Gastroesophageal sphincter (tissue), 4 donors: Measurements from ENCODE around the gene OR4L1. TPM values are rescaled to one million over a fixed set of nuclear protein-coding genes. Genes with fewer than 3 reads are reported as not detected.
"Not testable (repeated sequence)": the region's sequence is repeated elsewhere in the genome, so short reads cannot be mapped to it uniquely, and the experiment has no call there.

Source experiments
- ATAC-seq: fragments of 150-250 bp; one replicate; pipeline ENCODE4 v1.9.1; 2016; ENCODE audit warnings: mild to moderate bottlenecking, moderate library complexity
- H3K27ac ChIP-seq, 4 donors: fragments of 200-600 bp; sonication (generic) in 3 of 4; 1 replicate in 3 of 4; 2 replicates in 1 of 4; pipeline ENCODE4 v1.5.1; 2016 to 2019
- H3K27me3 ChIP-seq: fragments of 200-600 bp; sonication (generic); one replicate; pipeline ENCODE4 v1.5.1; 2019
- H3K36me3 ChIP-seq, 2 donors: fragments of 200-600 bp; sonication (generic); one replicate each; pipeline ENCODE4 v1.5.1; 2019; ENCODE audit warnings: control low read depth in 1 of 2
- H3K4me1 ChIP-seq, 3 donors: fragments of 200-600 bp; sonication (generic); 1 replicate in 2 of 3; 2 replicates in 1 of 3; pipeline ENCODE4 v1.5.1; 2016 to 2019; ENCODE audit warnings: control low read depth in 2 of 3
- H3K4me3 ChIP-seq, 2 donors: fragments of 200-600 bp; sonication (generic); one replicate each; pipeline ENCODE4 v1.5.1; 2019; ENCODE audit warnings: mild to moderate bottlenecking in 1 of 2, moderate library complexity in 1 of 2
- H3K9me3 ChIP-seq, 3 donors: fragments of 200-600 bp; sonication (generic); one replicate each; pipeline ENCODE4 v1.5.1; 2017 to 2019; ENCODE audit warnings: control low read depth in 2 of 3
- EP300 ChIP-seq: sonication (generic); formaldehyde crosslinking; IDR thresholded peaks from one replicate; pipeline ENCODE4 v1.6.1; 2017; ENCODE audit warnings: antibody characterized with exemption, mild to moderate bottlenecking
- POLR2A ChIP-seq, 2 donors: fragments of 450-650 bp; IDR thresholded peaks; one replicate each; pipeline ENCODE4 v1.6.1; 2017; ENCODE audit warnings: antibody characterized with exemption in 2 of 2, mild to moderate bottlenecking in 2 of 2, moderate library complexity in 1 of 2
- POLR2AphosphoS5 ChIP-seq: sonication (generic); formaldehyde crosslinking; IDR thresholded peaks from one replicate; pipeline ENCODE4 v1.6.1; 2017; ENCODE audit warnings: antibody characterized with exemption
- WGBS, 2 donors: methylation state at CpG; one replicate each; pipeline ENCODE4 v1.1.5; 2018; ENCODE audit warnings: low coverage in 1 of 2; 5-methylcytosine and 5-hydroxymethylcytosine counted together
- total RNA-seq, 4 donors: library from RNA; depleted of rRNA; stranded (reverse); fragments of >200 nt; gene quantifications; one replicate each; pipeline ENCODE4 v1.1.0, GENCODE V29; 2016
- TF ChIP-seq, protein P1 (sequence below), 4 experiments: fragments of 200-600 bp in 2 of 4; fragments of 450-650 bp in 2 of 4; sonication (generic) in 1 of 4; IDR thresholded peaks; one replicate each; pipeline ENCODE4 v1.5.1; 2017 to 2019; ENCODE audit warnings: antibody characterized with exemption in 4 of 4, mild to moderate bottlenecking in 2 of 4, moderate library complexity in 2 of 4

OR4L1 gene
- total RNA-seq, 4 donors from 2014 or later: not detected

DNA sequence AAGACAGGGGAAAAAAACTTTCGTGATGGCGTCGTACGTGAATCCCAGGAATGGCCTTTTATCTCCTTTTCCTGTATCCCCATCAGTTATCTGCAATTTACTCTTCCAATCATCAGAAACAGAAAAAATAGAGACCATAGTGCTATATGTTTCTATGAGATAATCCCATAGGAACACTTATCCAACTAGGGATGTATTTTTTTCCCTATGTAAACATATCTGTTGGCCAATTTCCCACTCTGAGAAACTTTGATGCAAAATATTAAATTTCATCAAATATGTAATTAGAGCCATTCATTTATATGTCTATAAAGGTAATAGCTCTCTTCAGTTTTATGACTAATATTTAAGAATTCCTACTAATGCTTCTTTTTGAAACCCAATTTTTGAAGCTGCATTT, 23.9 kb upstream of the OR4L1 start, which contains the start of gene OR4K13:
Gene OR4K13, minus strand, starts transcription at position 101 of the 400 bp plus-strand sequence. CDS start 1,280 bp downstream, outside the sequence.
- H3K27me3 ChIP-seq: no peaks in the 10 kb centered on the region
- no peaks in the 10 kb centered on the region for H3K36me3 ChIP-seq
- ATAC-seq: no peak
- no peak for TF ChIP-seq POLR2AphosphoS5
- TF ChIP-seq, protein P1, sequence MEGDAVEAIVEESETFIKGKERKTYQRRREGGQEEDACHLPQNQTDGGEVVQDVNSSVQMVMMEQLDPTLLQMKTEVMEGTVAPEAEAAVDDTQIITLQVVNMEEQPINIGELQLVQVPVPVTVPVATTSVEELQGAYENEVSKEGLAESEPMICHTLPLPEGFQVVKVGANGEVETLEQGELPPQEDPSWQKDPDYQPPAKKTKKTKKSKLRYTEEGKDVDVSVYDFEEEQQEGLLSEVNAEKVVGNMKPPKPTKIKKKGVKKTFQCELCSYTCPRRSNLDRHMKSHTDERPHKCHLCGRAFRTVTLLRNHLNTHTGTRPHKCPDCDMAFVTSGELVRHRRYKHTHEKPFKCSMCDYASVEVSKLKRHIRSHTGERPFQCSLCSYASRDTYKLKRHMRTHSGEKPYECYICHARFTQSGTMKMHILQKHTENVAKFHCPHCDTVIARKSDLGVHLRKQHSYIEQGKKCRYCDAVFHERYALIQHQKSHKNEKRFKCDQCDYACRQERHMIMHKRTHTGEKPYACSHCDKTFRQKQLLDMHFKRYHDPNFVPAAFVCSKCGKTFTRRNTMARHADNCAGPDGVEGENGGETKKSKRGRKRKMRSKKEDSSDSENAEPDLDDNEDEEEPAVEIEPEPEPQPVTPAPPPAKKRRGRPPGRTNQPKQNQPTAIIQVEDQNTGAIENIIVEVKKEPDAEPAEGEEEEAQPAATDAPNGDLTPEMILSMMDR (IDR thresholded peaks at IDR 0.05): no peak
- 80 to 93% methylated on average over 4 of the region's 4 CpGs for WGBS, 2 donors
- no peak within 1 kb of the TSS for H3K27ac ChIP-seq
- H3K9me3 ChIP-seq: no peaks in the 10 kb centered on the region
- no peak within 1 kb of the TSS for H3K4me3 ChIP-seq
- no peaks in the 10 kb centered on the region for H3K4me1 ChIP-seq

DNA sequence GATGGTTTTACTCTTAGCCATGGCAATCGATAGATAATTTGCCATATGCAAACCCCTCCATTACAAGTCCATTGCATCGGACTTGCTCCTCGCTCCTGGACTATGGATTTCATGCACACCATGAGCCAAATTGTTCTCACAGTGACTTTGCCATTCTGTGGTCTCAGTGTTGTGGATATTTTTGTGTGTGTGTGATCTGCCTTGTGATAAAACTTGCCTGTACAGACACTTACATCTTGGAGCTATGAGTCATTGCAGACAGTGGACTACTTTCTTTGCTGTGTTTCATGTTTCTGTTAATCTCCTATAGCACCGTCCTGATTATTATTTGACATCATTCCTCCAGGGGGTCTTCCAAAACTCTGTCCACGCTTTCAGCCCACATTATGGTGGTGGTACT, 15.6 kb upstream of the OR4L1 start:
- ATAC-seq: no peak
- 75 to 82% methylated on average over 4 of the region's 5 CpGs for WGBS, 2 donors
- Histone ChIP-seq H3K27ac (no peak overlapping the region), H3K9me3 (no peaks in the 10 kb centered on the region), H3K36me3 (no peaks in the 10 kb centered on the region), H3K4me1 (no peaks in the 10 kb centered on the region), H3K4me3 (no peak overlapping the region), H3K27me3 (no peaks in the 10 kb centered on the region)
- no peak for TF ChIP-seq POLR2A (IDR thresholded peaks at IDR 0.05)
- no peak for TF ChIP-seq POLR2AphosphoS5
- TF ChIP-seq, protein P1 (IDR thresholded peaks at IDR 0.05): no peak
- no peak for TF ChIP-seq EP300

DNA sequence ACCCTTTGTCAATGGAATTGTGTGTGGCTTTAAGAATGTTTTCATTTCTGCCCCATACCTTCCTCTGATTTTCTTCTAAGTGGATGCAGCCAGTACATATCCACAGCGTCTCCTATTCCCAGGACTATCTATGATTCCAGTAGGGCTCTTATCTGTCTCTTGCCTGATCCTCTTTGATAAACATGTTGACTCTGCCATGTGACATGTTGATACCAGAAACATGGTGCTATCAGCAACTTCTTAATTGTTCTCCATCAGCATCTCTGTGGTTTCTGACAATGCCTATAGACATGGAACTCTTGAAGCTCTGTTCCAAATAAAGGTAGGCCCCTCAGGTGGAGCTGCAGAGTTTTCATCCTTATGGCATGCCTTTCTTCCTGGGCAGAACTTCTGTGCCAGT, 11.6 kb upstream of the OR4L1 start:
- TF ChIP-seq EP300: no peak
- TF ChIP-seq, protein P1 (IDR thresholded peaks at IDR 0.05): no peak
- TF ChIP-seq POLR2AphosphoS5: no peak
- TF ChIP-seq POLR2A (IDR thresholded peaks at IDR 0.05): no peak
- ATAC-seq: no peak
- no peak overlapping the region for H3K4me3 ChIP-seq
- no peaks in the 10 kb centered on the region for H3K27me3 ChIP-seq
- 60 to 70% methylated on average over 1 of the region's 1 CpG for WGBS, 2 donors
- no peak overlapping the region for H3K27ac ChIP-seq
- no peaks in the 10 kb centered on the region for H3K9me3 ChIP-seq
- H3K36me3 ChIP-seq: no peaks in the 10 kb centered on the region
- no peaks in the 10 kb centered on the region for H3K4me1 ChIP-seq

DNA sequence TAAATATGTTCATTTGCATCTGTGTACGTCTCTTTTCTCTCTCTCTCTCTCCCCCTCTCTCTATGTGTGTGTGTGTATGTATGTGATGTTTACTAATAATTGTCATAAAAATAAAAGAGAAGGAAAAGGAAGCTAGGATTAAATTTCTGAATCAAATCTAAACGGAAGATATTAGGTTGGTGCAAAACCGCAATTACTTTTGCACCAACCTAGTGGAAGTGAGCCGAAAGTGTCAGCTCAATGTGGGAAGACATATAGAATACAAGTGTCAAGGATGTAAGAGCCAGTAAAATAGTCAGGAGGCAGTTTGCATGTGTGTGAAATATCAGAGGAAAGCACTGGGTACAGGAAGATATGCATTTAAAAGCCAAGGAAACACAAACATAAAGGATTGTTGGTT, 32.2 kb downstream of the OR4L1 start:
- 44 to 51% methylated on average over 4 of the region's 4 CpGs for WGBS, 2 donors
- no peaks in the 10 kb centered on the region for H3K27me3 ChIP-seq
- H3K36me3 ChIP-seq: no peaks in the 10 kb centered on the region
- no peaks in the 10 kb centered on the region for H3K4me1 ChIP-seq
- H3K9me3 ChIP-seq: no peaks in the 10 kb centered on the region
- no peak overlapping the region for H3K27ac ChIP-seq
- TF ChIP-seq, protein P1 (IDR thresholded peaks at IDR 0.05): no peak
- no peak for TF ChIP-seq POLR2A (IDR thresholded peaks at IDR 0.05)
- no peak for TF ChIP-seq EP300
- no peak for TF ChIP-seq POLR2AphosphoS5
- H3K4me3 ChIP-seq: no peak overlapping the region
- ATAC-seq: no peak

DNA sequence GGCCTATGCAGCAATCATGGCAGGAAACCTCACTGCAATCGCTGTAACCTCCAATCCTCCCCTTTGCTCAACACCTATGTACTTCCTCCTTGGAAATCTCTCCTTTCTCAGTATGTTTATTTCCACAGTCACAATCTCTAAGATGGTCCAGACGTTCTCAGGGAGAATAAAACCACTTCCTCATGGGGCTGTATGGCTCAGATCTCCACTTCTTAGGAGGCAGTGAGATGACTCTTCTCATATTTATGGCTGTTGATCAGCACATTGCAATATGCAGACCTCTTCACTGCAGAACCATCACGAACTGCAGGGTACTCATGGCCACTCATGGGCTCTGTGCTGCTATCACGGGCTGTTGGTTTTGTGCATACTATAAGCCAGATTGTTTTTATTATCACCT, 33.6 kb downstream of the OR4L1 start:
- ATAC-seq: no peak
- H3K4me1 ChIP-seq: no peaks in the 10 kb centered on the region
- TF ChIP-seq EP300 (no peak), POLR2A (IDR thresholded peaks at IDR 0.05) (no peak), POLR2AphosphoS5 (no peak)
- TF ChIP-seq, protein P1 (IDR thresholded peaks at IDR 0.05): no peak
- H3K27ac ChIP-seq: no peak overlapping the region
- WGBS, 2 donors: 33 to 40% methylated on average over 4 of the region's 4 CpGs
- H3K4me3 ChIP-seq: no peak overlapping the region
- no peaks in the 10 kb centered on the region for H3K27me3 ChIP-seq
- H3K9me3 ChIP-seq: no peaks in the 10 kb centered on the region
- no peaks in the 10 kb centered on the region for H3K36me3 ChIP-seq

DNA sequence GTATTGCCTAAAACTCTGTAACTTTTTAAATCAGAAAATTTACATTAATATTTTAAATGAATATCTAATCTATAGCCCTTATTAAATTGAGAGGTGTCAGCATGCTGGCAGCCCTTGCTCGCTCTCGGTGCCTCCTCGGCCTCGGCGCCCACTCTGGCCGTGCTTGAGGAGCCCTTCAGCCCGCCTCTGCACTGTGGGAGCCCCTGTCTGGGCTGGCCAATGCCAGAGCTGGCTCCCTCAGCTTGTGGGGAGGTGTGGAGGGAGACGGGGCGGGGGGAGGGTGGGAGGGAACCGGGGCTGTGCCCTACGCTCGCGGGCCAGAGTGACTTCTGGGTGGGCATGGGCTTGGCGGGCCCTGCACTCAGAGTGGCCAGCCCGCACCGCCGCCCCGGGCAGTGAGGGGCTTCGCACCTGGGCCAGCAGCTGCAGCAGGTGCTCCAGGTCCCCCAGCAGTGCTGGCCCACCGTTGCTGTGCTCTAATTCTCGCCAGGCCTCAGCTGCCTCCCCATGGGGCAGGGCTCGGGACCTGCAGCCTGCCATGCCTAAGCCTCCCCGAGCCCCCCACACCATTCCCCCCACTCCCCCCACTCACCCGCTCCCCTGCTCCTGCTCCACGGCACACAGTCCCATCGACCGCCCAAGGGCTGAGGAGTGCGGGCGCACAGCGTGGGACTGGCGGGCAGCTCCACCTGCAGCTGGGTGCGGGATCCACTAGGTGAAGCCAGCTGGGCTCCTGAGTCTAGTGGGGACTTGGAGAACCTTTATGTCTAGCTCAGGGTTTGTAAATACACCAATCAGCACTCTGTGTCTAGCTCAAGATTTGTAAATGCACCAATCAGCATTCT, 39.3 kb downstream of the OR4L1 start:
- H3K9me3 ChIP-seq: peaks cover 0 to 22% (median 0%) of the 10 kb centered on the region in 3 donors
- H3K27me3 ChIP-seq, ATAC-seq, H3K4me1 ChIP-seq, H3K4me3 ChIP-seq, H3K27ac ChIP-seq, H3K36me3 ChIP-seq: not testable (repeated sequence)
- WGBS, 2 donors: 88% methylated on average over 3 of the region's 32 CpGs; no CpG with 5 or more reads in 1 of the 2 donors
